GM19438 (cell line): ENCODE measurements around the gene NDST4.
"Not testable (repeated sequence)": the region's sequence is repeated elsewhere in the genome, so short reads cannot be mapped to it uniquely, and the experiment has no call there.

ENCODE experiments used
- ATAC-seq: cut with Tn5 transposase; IDR thresholded peaks from one replicate; pipeline ENCODE4 v1.9.1; 2021; ENCODE audit warnings: low read depth; ENCODE audit not compliant: unreplicated experiment

NDST4 gene

DNA sequence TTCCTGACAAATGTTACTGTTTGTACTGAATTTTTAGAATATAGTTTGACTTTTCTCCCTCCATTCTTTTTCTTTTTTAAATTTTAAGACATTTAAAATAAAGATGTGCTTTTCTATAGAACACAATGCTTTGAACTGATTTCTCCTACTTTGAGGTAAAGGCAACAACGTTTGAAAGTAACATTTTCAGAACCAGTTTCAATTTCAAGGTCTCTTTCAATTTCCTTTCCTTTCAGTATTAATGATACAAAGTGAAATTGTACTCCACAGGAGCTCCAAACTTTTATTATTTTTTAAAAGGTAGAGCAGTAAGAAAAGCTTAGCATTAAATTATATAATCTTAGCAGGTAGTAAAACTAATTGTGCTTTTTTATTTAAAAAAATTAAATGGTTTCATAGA, 54.9 kb downstream of the NDST4 start:
- ATAC-seq, result no peak

DNA sequence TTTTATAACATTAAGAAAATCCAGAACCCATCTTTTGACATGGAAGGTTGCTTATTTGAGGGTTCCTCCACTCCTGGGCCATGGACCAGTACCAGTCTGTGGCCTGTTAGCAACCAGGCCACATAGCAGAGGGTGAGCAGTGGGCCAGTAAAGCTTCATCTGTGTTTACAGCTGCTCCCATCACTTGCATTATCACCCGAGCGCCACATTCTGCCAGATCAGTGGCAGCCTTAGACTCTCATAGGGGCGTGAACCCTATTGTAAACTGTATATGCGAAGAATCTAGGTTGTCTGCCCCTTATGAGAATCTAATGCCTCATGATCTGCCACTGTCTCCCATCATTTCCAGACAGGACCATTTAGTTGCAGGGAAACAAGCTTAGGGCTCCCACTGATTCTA, 58.6 kb downstream of the NDST4 start:
- ATAC-seq, result peak; percentile 71

- no peak for ATAC-seq
Observed at GRCh38 chr4:115053313-115053712, 60.1 kb downstream of the NDST4 start.

DNA sequence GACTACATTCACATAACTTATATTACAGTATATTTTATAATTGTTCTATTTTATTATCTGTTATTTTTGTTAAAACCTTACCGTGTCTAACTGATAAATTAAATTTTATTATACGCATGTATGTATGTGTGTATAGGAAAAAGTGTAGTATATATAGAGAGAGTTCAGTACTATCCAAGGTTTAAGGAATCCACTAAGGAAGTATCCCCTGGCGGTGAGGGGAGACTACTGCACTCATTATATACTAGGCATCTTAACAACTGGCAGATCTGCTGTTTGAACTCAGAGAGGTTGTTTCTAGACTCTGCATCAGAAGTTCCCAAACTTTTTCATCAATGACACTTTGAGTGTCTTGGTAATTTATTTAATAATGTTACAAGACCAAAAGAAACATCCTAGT, 70.9 kb downstream of the NDST4 start:
- ATAC-seq, result no peak

GRCh38 chr4:115030281-115030680, 83.1 kb downstream of the NDST4 start:
- ATAC-seq, result no peak

GRCh38 chr4:115028682-115029410, 84.6 kb downstream of the NDST4 start:
- no peak for ATAC-seq

- ATAC-seq, result no peak
Observed at GRCh38 chr4:114999880-115000279, 113.5 kb downstream of the NDST4 start.

DNA sequence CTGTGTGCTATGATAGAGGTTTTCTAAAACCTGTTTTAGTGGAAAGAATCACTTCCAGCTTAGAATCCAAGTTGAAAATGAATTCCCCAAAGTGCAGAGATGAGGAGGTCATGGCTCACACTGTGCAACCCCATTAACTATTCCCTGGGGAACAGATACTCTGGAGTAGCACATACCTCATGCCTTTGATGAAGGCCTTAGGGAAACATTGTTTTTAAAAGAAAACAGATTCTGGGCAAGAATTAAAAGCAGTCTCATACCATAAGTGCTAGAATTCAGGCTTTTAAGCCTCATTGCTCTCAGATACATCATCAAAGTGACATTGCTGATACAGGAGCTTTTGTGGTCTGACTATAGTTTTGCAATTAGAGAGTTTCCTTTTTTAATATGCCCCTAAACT, 115.1 kb downstream of the NDST4 start:
- ATAC-seq, result no peak

- no peak for ATAC-seq
Observed at GRCh38 chr4:114997576-114998247, 115.7 kb downstream of the NDST4 start.

- ATAC-seq, result no peak
Observed at GRCh38 chr4:114986133-114986532, 127.3 kb downstream of the NDST4 start.

GRCh38 chr4:114980932-114981708, 132.3 kb downstream of the NDST4 start:
- no peak for ATAC-seq

- ATAC-seq, result not testable (repeated sequence)
Observed at GRCh38 chr4:114980399-114980798, 133.0 kb downstream of the NDST4 start.

DNA sequence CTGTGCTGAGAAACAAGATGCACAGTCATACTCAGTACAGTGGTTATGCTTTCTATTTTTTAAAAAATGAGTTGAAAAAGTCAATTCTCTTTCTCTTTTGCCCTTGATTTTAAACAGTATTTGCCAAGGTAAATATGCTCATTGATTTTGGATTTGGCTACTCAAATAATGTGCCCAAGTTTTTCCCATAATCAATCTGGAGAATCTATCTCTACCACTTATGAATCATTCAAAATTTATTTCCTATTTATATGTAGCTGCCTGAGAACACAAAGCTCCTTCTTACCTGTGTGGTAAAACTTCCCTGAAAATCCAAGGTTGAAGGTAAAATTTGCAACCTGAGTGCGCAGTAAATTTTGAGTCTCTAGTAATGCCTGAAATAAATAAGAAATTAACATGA, 136.5 kb downstream of the NDST4 start:
- no peak for ATAC-seq

DNA sequence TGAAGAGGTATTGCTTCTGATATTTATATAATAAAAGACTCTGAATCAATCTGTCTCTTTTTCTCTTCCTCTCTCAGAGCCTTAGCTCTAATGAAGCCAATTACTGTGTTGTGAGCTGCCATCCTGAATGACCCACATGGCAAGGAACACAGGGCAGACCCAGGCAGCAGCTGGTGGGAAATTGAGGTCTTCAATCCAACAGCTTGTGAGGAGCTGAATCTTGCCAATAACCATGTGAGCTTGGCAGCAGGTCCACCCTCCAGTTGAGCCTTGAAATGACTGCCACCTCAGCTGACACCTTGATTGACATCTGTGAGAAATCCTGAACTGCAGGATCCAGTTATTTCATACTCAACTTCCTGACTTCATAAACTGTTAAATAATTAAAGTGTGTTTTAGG, 149.4 kb downstream of the NDST4 start:
- no peak for ATAC-seq

GRCh38 chr4:114945616-114946015, 167.8 kb downstream of the NDST4 start:
- no peak for ATAC-seq

DNA sequence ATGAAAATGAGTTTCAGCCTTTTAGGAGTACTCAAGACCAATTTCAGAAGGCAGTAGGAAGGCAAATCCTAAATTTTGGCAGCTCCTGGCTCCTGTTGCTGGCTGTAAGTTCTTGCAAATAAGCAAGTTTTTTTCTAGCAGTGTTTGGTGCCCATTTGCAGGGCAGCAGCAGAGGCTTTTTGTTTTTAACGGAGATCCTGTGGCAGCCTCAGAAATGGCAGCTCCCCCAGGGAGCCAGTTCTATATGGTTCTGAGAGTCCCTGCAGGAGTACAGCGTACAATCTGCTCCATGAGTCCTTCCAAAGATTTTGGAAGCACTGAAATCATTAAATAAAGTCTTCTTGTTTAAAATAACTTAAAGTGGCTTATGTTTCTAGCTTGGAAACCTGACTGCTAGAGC, 171.9 kb downstream of the NDST4 start:
- no peak for ATAC-seq

- no peak for ATAC-seq
Observed at GRCh38 chr4:114927881-114928280, 185.5 kb downstream of the NDST4 start.

- no peak for ATAC-seq
Observed at GRCh38 chr4:114926583-114926982, 186.8 kb downstream of the NDST4 start.

- no peak for ATAC-seq
Observed at GRCh38 chr4:114924311-114924710, 189.1 kb downstream of the NDST4 start.

DNA sequence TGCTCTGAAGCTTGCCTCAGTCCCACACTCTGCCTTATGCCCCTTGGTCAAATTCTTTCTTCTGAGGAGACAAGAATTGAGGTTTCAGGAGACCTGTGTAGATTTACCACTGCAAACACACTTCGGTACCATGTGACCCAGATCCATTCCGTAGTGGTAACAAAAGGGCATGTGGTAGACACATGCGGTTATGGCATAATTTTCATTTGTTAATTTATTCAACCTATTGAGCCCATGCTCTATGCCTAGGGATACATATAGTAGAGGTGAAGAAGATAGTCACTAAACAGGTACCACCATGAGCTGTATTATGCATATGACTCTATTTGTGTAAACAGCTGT, 190.9 kb downstream of the NDST4 start:
- no peak for ATAC-seq

- no peak for ATAC-seq
Observed at GRCh38 chr4:114921790-114922591, 191.4 kb downstream of the NDST4 start.
